K562 (cell line): ENCODE results near the gene KPNA1.

Source experiments
- JUN ChIP-seq, 2 experiments: sonication (generic) in 1 of 2; formaldehyde crosslinking in 1 of 2; IDR thresholded peaks; 2 replicates each; pipeline versions ENCODE4 v1.6.1 to v1.8.0; 2012 to 2022; ENCODE audit warnings: borderline replicate concordance in 2 of 2, mild to moderate bottlenecking in 2 of 2, improper control_type of control experiment in 1 of 2, low read depth in 1 of 2, low read length in 1 of 2, missing genetic modification reagents in 1 of 2
- POLR2A ChIP-seq: fragments of 450-650 bp; conservative IDR thresholded peaks from 2 replicates; pipeline ENCODE4 v1.6.1; 2016
- USF2 ChIP-seq: sonication (generic); formaldehyde crosslinking; IDR thresholded peaks from 2 replicates; pipeline ENCODE4 v1.5.0; 2020; ENCODE audit warnings: missing genetic modification reagents
- ZNF511 ChIP-seq: sonication (generic); formaldehyde crosslinking; IDR thresholded peaks from 2 replicates; pipeline ENCODE4 v1.8.0; 2022; ENCODE audit warnings: mild to moderate bottlenecking, missing genetic modification reagents

- TF ChIP-seq USF2 (CRISPR knock-in tag) (no peak), ZNF511 (CRISPR knock-in tag) (no peak), POLR2A (no peak), JUN (IDR thresholded peaks at IDR 0.05; ENCODE audit: borderline replicate concordance, low read depth, low read length) (no peak), JUN (CRISPR knock-in tag; IDR thresholded peaks at IDR 0.05; ENCODE audit: borderline replicate concordance) (no peak)
These were observed 109.7 kb downstream of the KPNA1 start for GRCh38 chr3:122405015-122405414.
